Stomach (tissue), 4 donors: ENCODE results near the gene CAMSAP3.

Source experiments
- POLR2A ChIP-seq, 4 donors: fragments of 450-650 bp; IDR thresholded peaks; one replicate each; pipeline ENCODE4 v1.6.1; 2016; ENCODE audit warnings: antibody characterized with exemption in 4 of 4, control low read depth in 2 of 4, mild to moderate bottlenecking in 1 of 4, moderate library complexity in 1 of 4
- POLR2AphosphoS5 ChIP-seq, 3 donors: sonication (generic); formaldehyde crosslinking; IDR thresholded peaks; one replicate each; pipeline ENCODE4 v1.6.1; 2016; ENCODE audit warnings: antibody characterized with exemption in 3 of 3
- TF ChIP-seq, protein P1 (sequence below), 7 experiments: fragments of 450-650 bp in 4 of 7; fragments of 200-600 bp in 3 of 7; sonication (generic) in 3 of 7; IDR thresholded peaks; one replicate each; pipeline ENCODE4 v1.5.1; 2016 to 2019; ENCODE audit warnings: antibody characterized with exemption in 7 of 7, control low read depth in 2 of 7, mild to moderate bottlenecking in 1 of 7

DNA sequence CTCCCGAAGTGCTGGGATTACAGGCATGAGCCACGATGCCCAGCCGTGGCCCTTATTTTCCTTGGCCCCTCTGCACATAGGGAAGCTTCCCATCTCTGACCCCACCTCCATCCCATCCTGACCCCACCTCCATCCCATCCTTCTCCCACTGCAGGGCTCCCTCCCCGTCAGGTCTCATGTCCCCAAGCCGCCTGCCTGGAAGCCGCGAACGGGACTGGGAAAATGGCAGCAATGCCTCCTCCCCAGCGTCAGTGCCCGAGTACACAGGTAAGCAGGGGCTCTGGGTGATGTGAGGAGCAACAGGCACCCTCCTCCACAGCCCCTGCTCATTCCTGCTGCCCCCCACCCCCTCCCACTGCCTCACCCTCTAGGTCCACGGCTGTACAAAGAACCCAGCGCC, 21.5 kb downstream of the CAMSAP3 start:
- TF ChIP-seq, protein P1, sequence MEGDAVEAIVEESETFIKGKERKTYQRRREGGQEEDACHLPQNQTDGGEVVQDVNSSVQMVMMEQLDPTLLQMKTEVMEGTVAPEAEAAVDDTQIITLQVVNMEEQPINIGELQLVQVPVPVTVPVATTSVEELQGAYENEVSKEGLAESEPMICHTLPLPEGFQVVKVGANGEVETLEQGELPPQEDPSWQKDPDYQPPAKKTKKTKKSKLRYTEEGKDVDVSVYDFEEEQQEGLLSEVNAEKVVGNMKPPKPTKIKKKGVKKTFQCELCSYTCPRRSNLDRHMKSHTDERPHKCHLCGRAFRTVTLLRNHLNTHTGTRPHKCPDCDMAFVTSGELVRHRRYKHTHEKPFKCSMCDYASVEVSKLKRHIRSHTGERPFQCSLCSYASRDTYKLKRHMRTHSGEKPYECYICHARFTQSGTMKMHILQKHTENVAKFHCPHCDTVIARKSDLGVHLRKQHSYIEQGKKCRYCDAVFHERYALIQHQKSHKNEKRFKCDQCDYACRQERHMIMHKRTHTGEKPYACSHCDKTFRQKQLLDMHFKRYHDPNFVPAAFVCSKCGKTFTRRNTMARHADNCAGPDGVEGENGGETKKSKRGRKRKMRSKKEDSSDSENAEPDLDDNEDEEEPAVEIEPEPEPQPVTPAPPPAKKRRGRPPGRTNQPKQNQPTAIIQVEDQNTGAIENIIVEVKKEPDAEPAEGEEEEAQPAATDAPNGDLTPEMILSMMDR (IDR thresholded peaks at IDR 0.05): no peak
- TF ChIP-seq POLR2AphosphoS5 (IDR thresholded peaks at IDR 0.05) (no peak), POLR2A (IDR thresholded peaks at IDR 0.05) (no peak)
